GM21737 (cell line): Measurements from ENCODE around the gene GNB1L.

ENCODE experiments used
- ATAC-seq: cut with Tn5 transposase; IDR thresholded peaks from one replicate; pipeline ENCODE4 v1.9.1; 2021; ENCODE audit warnings: mild to moderate bottlenecking, moderate library complexity; ENCODE audit not compliant: unreplicated experiment

GNB1L gene

GRCh38 chr22:19755145-19755710, 99.4 kb downstream of the GNB1L start:
- no peak for ATAC-seq

GRCh38 chr22:19754701-19755144, 100.0 kb downstream of the GNB1L start:
- ATAC-seq = no peak

- ATAC-seq = no peak
Measured at GRCh38 chr22:19753996-19754700, 100.5 kb downstream of the GNB1L start.

GRCh38 chr22:19753090-19753842, 101.4 kb downstream of the GNB1L start:
- no peak for ATAC-seq

GRCh38 chr22:19751497-19752245, 103.0 kb downstream of the GNB1L start:
- no peak for ATAC-seq

- no peak for ATAC-seq
Measured at GRCh38 chr22:19750507-19751490, 103.9 kb downstream of the GNB1L start.

GRCh38 chr22:19749876-19750275, 104.8 kb downstream of the GNB1L start:
- ATAC-seq = no peak

- ATAC-seq = no peak
Measured at GRCh38 chr22:19748991-19749664, 105.5 kb downstream of the GNB1L start.

GRCh38 chr22:19748139-19748538, 106.5 kb downstream of the GNB1L start:
- ATAC-seq = no peak

- ATAC-seq = no peak
Measured at GRCh38 chr22:19747551-19747950, 107.1 kb downstream of the GNB1L start.

GRCh38 chr22:19746726-19747125, 107.9 kb downstream of the GNB1L start:
- no peak for ATAC-seq

GRCh38 chr22:19745155-19746101, 109.2 kb downstream of the GNB1L start:
- no peak for ATAC-seq

- no peak for ATAC-seq
Measured at GRCh38 chr22:19744350-19745006, 110.2 kb downstream of the GNB1L start.

- ATAC-seq = no peak
Measured at GRCh38 chr22:19743651-19744050, 111.0 kb downstream of the GNB1L start.

GRCh38 chr22:19743081-19743480, 111.6 kb downstream of the GNB1L start:
- ATAC-seq = no peak

GRCh38 chr22:19742160-19743066, 112.3 kb downstream of the GNB1L start:
- ATAC-seq = no peak

GRCh38 chr22:19741053-19741452, 113.6 kb downstream of the GNB1L start:
- ATAC-seq = no peak
